Measurements from ENCODE around the gene MYLK4. TPM values are rescaled to one million over a fixed set of nuclear protein-coding genes. Genes with fewer than 3 reads are reported as not detected.

The MYLK4 gene
- polyA plus RNA-seq, 1 experiment: 0.21 TPM

DNA sequence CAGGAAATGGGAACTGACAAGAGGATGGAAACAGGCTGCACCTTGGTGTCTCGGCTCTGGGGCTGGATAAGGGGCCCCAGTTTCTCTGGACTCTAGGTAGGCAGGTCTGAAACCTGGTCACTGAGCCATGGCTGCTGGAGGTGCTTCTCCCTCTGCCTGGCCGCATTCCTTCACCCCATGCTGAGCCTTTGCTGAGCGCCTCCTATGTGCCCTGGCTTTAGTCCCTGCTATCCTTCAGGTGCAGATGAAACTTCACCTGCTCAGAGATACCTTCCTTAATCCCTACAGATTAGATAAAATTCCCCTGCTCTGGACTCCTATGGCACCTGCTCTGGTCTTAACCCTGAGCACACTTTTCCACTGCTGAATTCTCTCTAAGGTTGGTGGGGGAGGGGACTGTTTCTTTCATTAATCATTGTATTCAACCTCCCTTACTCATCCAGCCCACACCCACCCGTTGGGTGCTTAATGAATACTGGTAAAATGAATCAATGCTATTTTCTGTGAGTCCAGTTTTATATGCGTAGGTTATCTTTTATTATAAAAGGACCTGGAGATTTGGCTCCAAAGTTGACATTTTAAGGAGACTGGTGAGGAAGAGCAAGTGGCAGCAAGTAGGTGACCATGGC, 19.3 kb downstream of the MYLK4 start:
- ChIA-PET POLR2A (no interaction called here), CTCF (interaction anchor here (0.8 to 10.8 kb wide), 2 partner anchors 8 to 18 kb away, joined by 3 to 124 read pairs; partner anchors contain the start of gene MYLK4)
- Histone ChIP-seq H3K4me3 (ENCODE audit: low read depth, low read length) (no peak overlapping the region), H3K27me3 (ENCODE audit: control insufficient read depth, insufficient read depth, low read length) (no peaks in the 10 kb centered on the region), H3K36me3 (ENCODE audit: control insufficient read depth, insufficient read depth, low read length) (no peaks in the 10 kb centered on the region)
- TF ChIP-seq, protein P1, sequence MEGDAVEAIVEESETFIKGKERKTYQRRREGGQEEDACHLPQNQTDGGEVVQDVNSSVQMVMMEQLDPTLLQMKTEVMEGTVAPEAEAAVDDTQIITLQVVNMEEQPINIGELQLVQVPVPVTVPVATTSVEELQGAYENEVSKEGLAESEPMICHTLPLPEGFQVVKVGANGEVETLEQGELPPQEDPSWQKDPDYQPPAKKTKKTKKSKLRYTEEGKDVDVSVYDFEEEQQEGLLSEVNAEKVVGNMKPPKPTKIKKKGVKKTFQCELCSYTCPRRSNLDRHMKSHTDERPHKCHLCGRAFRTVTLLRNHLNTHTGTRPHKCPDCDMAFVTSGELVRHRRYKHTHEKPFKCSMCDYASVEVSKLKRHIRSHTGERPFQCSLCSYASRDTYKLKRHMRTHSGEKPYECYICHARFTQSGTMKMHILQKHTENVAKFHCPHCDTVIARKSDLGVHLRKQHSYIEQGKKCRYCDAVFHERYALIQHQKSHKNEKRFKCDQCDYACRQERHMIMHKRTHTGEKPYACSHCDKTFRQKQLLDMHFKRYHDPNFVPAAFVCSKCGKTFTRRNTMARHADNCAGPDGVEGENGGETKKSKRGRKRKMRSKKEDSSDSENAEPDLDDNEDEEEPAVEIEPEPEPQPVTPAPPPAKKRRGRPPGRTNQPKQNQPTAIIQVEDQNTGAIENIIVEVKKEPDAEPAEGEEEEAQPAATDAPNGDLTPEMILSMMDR (IDR thresholded peaks at IDR 0.05; ENCODE audit: insufficient read depth, low read depth, low read length): no peak
- no peak for DNase-seq (ENCODE audit: low read depth)

GRCh38 chr6:2730353-2731107, 20.2 kb downstream of the MYLK4 start:
- no peak for DNase-seq (ENCODE audit: low read depth)
- TF ChIP-seq, protein P1 (IDR thresholded peaks at IDR 0.05; ENCODE audit: insufficient read depth, low read depth, low read length): no peak
- CTCF ChIA-PET: interaction anchor here (0.8 to 1.5 kb wide), 2 partner anchors 8 to 58 kb away, joined by 3 to 4 read pairs; no protein-coding TSS in a partner anchor
- POLR2A ChIA-PET: no interaction called here
- Histone ChIP-seq H3K27me3 (ENCODE audit: control insufficient read depth, insufficient read depth, low read length) (no peaks in the 10 kb centered on the region), H3K4me3 (ENCODE audit: low read depth, low read length) (no peak overlapping the region), H3K36me3 (ENCODE audit: control insufficient read depth, insufficient read depth, low read length) (no peaks in the 10 kb centered on the region)

DNA sequence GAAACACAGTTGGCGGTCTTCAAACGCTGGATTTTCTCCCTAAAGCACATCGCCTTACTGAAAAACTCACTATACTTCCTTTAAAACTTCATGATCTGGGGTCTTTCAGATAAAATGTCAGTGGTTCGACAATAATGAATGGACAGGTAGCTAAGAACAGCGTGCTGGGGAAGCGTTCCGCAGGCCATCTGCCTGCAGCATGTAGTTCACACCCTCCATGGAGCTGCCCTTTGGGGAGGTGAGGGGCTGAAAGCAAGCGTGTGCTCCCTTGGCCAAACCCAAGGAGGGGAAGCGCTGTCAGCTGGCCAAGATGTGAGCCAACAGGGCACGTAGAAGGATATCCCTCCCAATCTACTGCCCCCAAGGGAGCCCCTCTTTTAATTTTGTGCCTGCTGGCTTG, 20.8 kb downstream of the MYLK4 start:
- H3K27me3 ChIP-seq (ENCODE audit: control insufficient read depth, insufficient read depth, low read length): no peaks in the 10 kb centered on the region
- POLR2A ChIA-PET: no interaction called here

GRCh38 chr6:2725999-2726567, 24.6 kb downstream of the MYLK4 start:
- H3K27me3 ChIP-seq (ENCODE audit: control insufficient read depth, insufficient read depth, low read length): no peaks in the 10 kb centered on the region
- no peak overlapping the region for H3K4me3 ChIP-seq (ENCODE audit: low read depth, low read length)
- DNase-seq (ENCODE audit: low read depth): no peak
- POLR2A ChIA-PET: no interaction called here
- TF ChIP-seq, protein P1 (IDR thresholded peaks at IDR 0.05; ENCODE audit: insufficient read depth, low read depth, low read length): no peak
- no peaks in the 10 kb centered on the region for H3K36me3 ChIP-seq (ENCODE audit: control insufficient read depth, insufficient read depth, low read length)
- CTCF ChIA-PET: interaction anchor here (0.7 to 1.8 kb wide), 4 partner anchors 9 to 20 kb away, joined by 3 to 5 read pairs (median 3); no protein-coding TSS in a partner anchor

More for the DNA sequence above, 20.8 kb downstream of the MYLK4 start:
- no peak for DNase-seq (ENCODE audit: low read depth)
- TF ChIP-seq, protein P1 (IDR thresholded peaks at IDR 0.05; ENCODE audit: insufficient read depth, low read depth, low read length): no peak
- H3K36me3 ChIP-seq (ENCODE audit: control insufficient read depth, insufficient read depth, low read length): no peaks in the 10 kb centered on the region
- H3K4me3 ChIP-seq (ENCODE audit: low read depth, low read length): no peak overlapping the region
- CTCF ChIA-PET: interaction anchor here (0.8 to 1.5 kb wide), 2 partner anchors 8 to 57 kb away, joined by 3 to 4 read pairs; no protein-coding TSS in a partner anchor
